Endodermal cell (in vitro differentiated cells): Measurements from ENCODE around the gene ATXN1. TPM values are rescaled to one million over a fixed set of nuclear protein-coding genes. Genes with fewer than 3 reads are reported as not detected.

Experiments
- DNase-seq: peaks from one replicate; pipeline ENCODE4 v3.0.0-alpha.2; 2017
- H3K27ac ChIP-seq: 2 replicates; pipeline ENCODE4 v1.5.1; 2013; ENCODE audit warnings: mild to moderate bottlenecking, low read depth, low read length, moderate library complexity
- H3K27me3 ChIP-seq: 2 replicates; pipeline ENCODE4 v1.6.1; 2013; ENCODE audit warnings: mild to moderate bottlenecking, low read length, moderate library complexity; ENCODE audit not compliant: insufficient read depth, control insufficient read depth, poor library complexity, severe bottlenecking
- H3K36me3 ChIP-seq: 2 replicates; pipeline ENCODE4 v1.7.0; 2013; ENCODE audit warnings: mild to moderate bottlenecking, low read length, moderate library complexity; ENCODE audit not compliant: control insufficient read depth, insufficient read depth
- H3K4me1 ChIP-seq: one replicate; pipeline ENCODE4 v1.7.0; 2013; ENCODE audit warnings: low read length; ENCODE audit not compliant: control insufficient read depth, insufficient read depth
- H3K4me3 ChIP-seq: 2 replicates; pipeline ENCODE4 v1.5.1; 2013; ENCODE audit warnings: mild to moderate bottlenecking, low read length, moderate library complexity
- H3K9ac ChIP-seq: 2 replicates; pipeline ENCODE4 v1.6.1; 2013; ENCODE audit warnings: mild to moderate bottlenecking, low read length, moderate library complexity; ENCODE audit not compliant: poor library complexity, severe bottlenecking; ENCODE audit errors: extremely low read depth
- H3K9me3 ChIP-seq: 2 replicates; pipeline ENCODE4 v1.6.1; 2013; ENCODE audit warnings: mild to moderate bottlenecking, low read length, moderate library complexity; ENCODE audit not compliant: control insufficient read depth
- H3K27ac Mint-ChIP-seq: 2 replicates; pipeline ENCODE4 v1.8.0; 2020; ENCODE audit warnings: mixed read lengths
- H3K27me3 Mint-ChIP-seq: 2 replicates; pipeline ENCODE4 v1.8.0; 2021; ENCODE audit warnings: mild to moderate bottlenecking, mixed read lengths; ENCODE audit not compliant: insufficient read depth
- H3K36me3 Mint-ChIP-seq: 2 replicates; pipeline ENCODE4 v1.8.0; 2020; ENCODE audit warnings: low read depth, mixed read lengths
- H3K4me1 Mint-ChIP-seq: 2 replicates; pipeline ENCODE4 v1.8.0; 2020; ENCODE audit warnings: mixed read lengths
- H3K4me3 Mint-ChIP-seq: 2 replicates; pipeline ENCODE4 v1.8.0; 2020; ENCODE audit warnings: mild to moderate bottlenecking, moderate library complexity, mixed read lengths
- H3K9me3 Mint-ChIP-seq: 2 replicates; pipeline ENCODE4 v1.8.0; 2020; ENCODE audit warnings: mild to moderate bottlenecking, mixed read lengths
- CTCF ChIP-seq: fragments of 200-600 bp; sonication (generic); conservative IDR thresholded peaks from 2 replicates; pipeline ENCODE4 v1.5.0; 2021; ENCODE audit warnings: antibody characterized with exemption, mild to moderate bottlenecking
- WGBS, 2 experiments: methylation state at CpG; one replicate each; pipeline versions ENCODE4 v1.1.5 to v1.1.7; 2013; ENCODE audit warnings: missing lambda C conversion rate in 2 of 2, mixed read lengths in 1 of 2; ENCODE audit not compliant: insufficient coverage in 1 of 2, insufficient read length in 1 of 2; 5-methylcytosine and 5-hydroxymethylcytosine counted together
- total RNA-seq, 2 donors: library from RNA; stranded (reverse); fragmentation: NEBNext Ultra II Directional in 1 of 2; extraction: Animal tissue kit (Norgen Biotek cat#: 25700) in 1 of 2; gene quantifications; 2 replicates in 1 of 2; 3 replicates in 1 of 2; pipeline ENCODE4 v1.2.1, GENCODE V29; 2021

The ATXN1 gene
- total RNA-seq, 2 donors from 2014 or later = 10.4 to 15.9 TPM

DNA sequence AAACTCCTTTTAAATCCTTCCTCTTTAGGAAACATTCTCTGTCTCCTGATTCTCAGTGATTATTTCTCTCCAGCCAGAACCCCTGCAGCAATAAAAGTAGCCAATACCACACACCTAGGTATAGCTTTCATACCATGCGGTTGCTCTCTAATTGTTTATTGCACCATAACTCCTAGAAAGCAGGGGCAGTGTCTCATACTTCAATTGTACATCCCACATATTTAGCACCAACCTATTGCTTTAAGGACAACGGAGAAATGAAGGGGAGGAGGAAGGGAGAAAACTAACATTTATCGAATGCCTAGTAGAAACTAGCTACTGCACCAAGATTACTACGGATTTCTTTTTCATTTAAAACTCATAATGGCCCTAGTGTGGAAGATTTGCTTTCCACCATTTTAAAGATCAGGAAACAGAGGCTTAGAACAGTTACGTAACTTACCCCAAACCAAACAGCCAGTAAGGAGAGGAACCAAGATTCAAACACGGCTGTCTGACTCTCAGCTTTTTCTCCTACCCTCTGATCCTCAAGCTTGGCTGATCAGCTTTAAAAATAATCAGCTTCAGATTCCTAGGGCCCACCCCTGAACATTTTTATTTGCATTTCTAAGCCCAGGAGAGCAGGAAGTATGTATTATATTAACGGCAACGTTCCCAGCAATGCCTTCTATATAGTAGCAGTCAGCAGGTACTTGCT, 43.4 kb upstream of the ATXN1 start:
- TF ChIP-seq CTCF = no peak
- WGBS, 2 experiments = 79% methylated on average over 8 of the region's 8 CpGs; no CpG with 5 or more reads in 1 of the 2 experiments
- Histone ChIP-seq H3K36me3 (no peaks in the 10 kb centered on the region), H3K4me3 (no peak overlapping the region), H3K9me3 (peaks cover 7% of the 10 kb centered on the region), H3K27ac (peak overlapping the region; percentile 97), H3K9ac (peak overlapping the region; percentile 6), H3K27me3 (no peaks in the 10 kb centered on the region), H3K4me1 (peaks cover 5% of the 10 kb centered on the region)
- Mint-ChIP-seq H3K4me1 (peaks cover 20% of the 10 kb centered on the region), H3K9me3 (peaks cover 10% of the 10 kb centered on the region), H3K36me3 (no peaks in the 10 kb centered on the region), H3K4me3 (no peak overlapping the region), H3K27ac (no peak overlapping the region), H3K27me3 (no peaks in the 10 kb centered on the region)
- DNase-seq = no peak

DNA sequence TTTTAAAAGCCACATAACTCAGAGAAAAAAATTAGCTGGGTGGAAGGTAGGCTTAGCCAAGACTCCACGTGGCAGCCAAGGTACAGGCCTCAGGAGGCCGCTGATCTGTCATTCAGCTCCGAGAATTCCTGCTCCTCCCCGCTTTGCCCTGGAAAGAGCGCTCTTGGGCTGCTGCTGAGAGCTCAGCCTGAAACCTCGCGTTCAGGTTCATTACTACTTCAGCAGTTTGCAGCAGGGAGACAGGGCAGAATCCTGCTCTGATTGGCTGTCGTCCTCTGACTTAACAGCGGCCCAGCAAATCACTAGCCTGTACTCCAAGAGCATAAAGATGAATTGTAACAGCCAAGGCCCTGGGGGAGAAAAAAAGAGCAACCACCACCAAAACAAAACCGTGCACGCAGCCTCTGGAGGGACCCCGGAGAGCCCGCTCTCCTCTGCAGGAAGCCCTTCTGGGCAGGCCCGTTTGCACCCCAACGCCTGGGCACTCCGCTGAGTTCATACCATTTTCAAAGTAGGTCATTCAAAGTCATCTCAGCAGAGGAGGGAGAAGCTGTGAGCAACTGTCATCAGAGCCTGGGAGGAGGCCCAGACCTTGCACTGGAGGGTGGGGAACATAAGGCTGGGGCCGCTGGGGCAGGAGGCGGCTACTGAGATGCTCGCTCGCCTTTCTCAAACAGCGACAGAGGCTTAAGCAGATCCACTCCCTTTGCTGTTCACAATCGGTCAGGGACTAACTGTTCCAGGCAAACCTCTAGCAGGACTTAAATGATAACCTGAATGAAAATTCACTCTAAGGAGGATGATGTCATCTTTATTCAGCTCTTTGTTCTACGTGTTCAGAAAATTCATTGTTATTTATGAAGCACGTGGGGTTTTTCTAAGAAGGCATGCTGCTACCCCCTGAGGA, 42.3 kb upstream of the ATXN1 start:
- Mint-ChIP-seq H3K27ac (peak overlapping the region; percentile 11), H3K4me1 (peaks cover 20% of the 10 kb centered on the region), H3K9me3 (no peaks in the 10 kb centered on the region), H3K4me3 (peak overlapping the region; percentile 40), H3K27me3 (no peaks in the 10 kb centered on the region), H3K36me3 (no peaks in the 10 kb centered on the region)
- no peak for TF ChIP-seq CTCF
- Histone ChIP-seq H3K36me3 (no peaks in the 10 kb centered on the region), H3K9me3 (no peaks in the 10 kb centered on the region), H3K4me3 (no peak overlapping the region), H3K4me1 (peaks cover 5% of the 10 kb centered on the region), H3K27ac (peak overlapping the region; percentile 97), H3K9ac (peak overlapping the region; percentile 6), H3K27me3 (no peaks in the 10 kb centered on the region)
- DNase-seq = peak; percentile 92
- 31 to 42% methylated on average over 17 to 24 of the region's 24 CpGs for WGBS, 2 experiments

GRCh38 chr6:16802071-16802470, 40.8 kb upstream of the ATXN1 start:
- Histone ChIP-seq H3K9me3 (no peaks in the 10 kb centered on the region), H3K9ac (no peak overlapping the region), H3K27me3 (no peaks in the 10 kb centered on the region), H3K4me1 (peaks cover 5% of the 10 kb centered on the region), H3K4me3 (no peak overlapping the region), H3K27ac (no peak overlapping the region), H3K36me3 (no peaks in the 10 kb centered on the region)
- Mint-ChIP-seq H3K4me3 (no peak overlapping the region), H3K36me3 (no peaks in the 10 kb centered on the region), H3K27me3 (no peaks in the 10 kb centered on the region), H3K27ac (no peak overlapping the region), H3K4me1 (peaks cover 20% of the 10 kb centered on the region), H3K9me3 (no peaks in the 10 kb centered on the region)
- TF ChIP-seq CTCF = no peak
- DNase-seq = no peak
- WGBS, 2 experiments = 93 to 100% methylated on average over 2 of the region's 2 CpGs
